Activated T-cell treated with anti-CD3 and anti-CD28 coated beads for 48 hours (primary cell): ENCODE data around the gene NR2E3.
"Not testable (repeated sequence)": the region's sequence is repeated elsewhere in the genome, so short reads cannot be mapped to it uniquely, and the experiment has no call there.

Source experiments
- DNase-seq: peaks from one replicate; pipeline ENCODE4 v3.0.0-alpha.2; 2020; ENCODE audit warnings: low read depth

NR2E3 gene

GRCh38 chr15:71815301-71815700 lies 4.9 kb downstream of the NR2E3 start:
- no peak for DNase-seq

- DNase-seq, result no peak
These were observed 7.0 kb downstream of the NR2E3 start for GRCh38 chr15:71817351-71817750.

- DNase-seq, result no peak
These were observed 9.8 kb downstream of the NR2E3 start for GRCh38 chr15:71820127-71820526.

DNA sequence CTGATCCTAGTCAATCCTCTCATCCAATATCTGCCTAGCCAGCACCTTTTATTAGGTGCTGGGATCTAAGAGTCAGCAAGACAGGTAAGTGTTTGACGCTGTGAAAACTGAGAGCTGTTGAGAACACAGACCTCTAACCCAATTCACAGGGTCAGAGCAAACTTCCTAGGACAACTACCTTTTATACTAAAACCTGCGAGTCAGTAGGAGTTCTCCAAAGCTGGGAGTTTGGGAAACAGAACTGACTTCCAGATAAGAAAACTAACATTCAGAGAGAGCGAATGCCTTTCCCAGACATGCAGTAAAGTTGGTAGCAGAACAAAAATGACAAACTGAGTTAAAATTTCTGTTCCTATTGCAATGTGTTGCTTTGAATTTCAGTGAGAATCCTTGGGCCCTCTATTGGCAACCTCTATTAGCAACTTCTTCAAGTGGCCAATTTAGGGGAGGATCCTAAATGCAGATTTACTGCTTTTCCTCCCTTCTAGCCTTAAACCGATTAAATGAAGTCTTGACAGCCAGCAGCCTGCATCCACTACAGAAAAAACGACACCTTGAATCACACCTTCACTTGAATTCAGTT lies 11.3 kb downstream of the NR2E3 start:
- DNase-seq, result no peak

GRCh38 chr15:71822890-71823630 lies 12.7 kb downstream of the NR2E3 start:
- DNase-seq, result no peak

- DNase-seq, result no peak
These were observed 13.4 kb downstream of the NR2E3 start for GRCh38 chr15:71823801-71824200.

GRCh38 chr15:71825021-71825730 lies 14.8 kb downstream of the NR2E3 start:
- DNase-seq, result no peak

DNA sequence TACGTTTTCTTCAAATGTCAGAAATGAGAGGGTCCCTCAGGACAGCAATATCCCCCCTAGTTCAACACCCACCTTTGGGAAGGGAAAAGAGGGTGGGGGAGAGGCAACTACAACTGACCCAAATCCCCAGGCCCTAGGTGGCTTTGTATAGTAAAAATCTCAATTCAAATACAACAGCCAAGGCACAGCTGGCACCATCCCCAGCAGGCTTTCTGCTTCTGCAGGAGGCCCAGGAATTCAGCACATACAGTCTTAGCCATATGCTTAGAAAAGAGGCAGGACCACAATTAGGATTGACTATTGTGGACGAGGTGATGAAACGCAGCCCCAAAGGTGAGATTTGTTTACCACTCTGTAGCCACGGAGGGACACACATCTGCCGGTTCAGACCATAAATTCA lies 15.8 kb downstream of the NR2E3 start:
- no peak for DNase-seq

- DNase-seq, result no peak
These were observed 20.6 kb downstream of the NR2E3 start for GRCh38 chr15:71830981-71831380.

DNA sequence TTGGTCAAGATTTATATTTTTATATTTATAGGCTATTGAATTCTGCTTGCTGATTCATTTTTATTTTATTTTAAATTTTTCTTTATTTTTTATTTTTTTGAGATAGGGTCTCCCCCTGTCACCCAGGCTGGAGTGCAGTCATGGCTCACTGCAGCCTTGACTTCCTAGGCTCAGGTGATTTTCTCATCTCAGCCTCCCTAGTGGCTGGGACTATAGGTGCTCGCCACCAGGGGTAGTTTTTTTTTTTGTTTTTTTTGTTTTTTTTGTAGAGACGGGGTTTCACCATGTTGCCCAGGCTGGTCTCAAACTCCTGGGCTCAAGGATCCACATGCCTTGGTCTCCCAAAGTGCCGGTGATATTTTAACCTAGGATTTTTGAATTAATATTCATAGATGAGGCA lies 31.2 kb downstream of the NR2E3 start:
- no peak for DNase-seq

GRCh38 chr15:71844916-71845315 lies 34.6 kb downstream of the NR2E3 start:
- no peak for DNase-seq

- DNase-seq, result no peak
These were observed 43.2 kb downstream of the NR2E3 start for GRCh38 chr15:71853543-71853942.

DNA sequence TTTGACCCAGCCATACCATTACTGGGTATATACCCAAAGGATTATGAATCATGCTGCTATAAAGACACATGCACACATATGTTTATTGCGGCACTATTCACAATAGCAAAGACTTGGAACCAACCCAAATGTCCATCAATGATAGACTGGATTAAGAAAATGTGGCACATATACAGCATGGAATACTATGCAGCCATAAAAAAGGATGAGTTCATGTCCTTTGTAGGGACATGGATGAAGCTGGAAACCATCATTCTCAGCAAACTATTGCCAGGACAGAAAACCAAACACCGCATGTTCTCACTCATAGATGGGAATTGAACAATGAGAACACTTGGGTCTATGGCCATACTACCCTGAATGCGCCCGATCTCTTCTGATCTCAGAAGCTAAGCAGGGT lies 47.9 kb downstream of the NR2E3 start:
- not testable (repeated sequence) for DNase-seq
